HepG2 (cell line): ENCODE results near the gene SERHL2. TPM values are rescaled to one million over a fixed set of nuclear protein-coding genes. Genes with fewer than 3 reads are reported as not detected.
A peak's percentile ranks its signal among the peaks of the same experiment; 100 is the strongest.

Experiments
- AGO2 ChIP-seq: fragments of 200-400 bp; formaldehyde crosslinking; optimal IDR thresholded peaks from 2 replicates; pipeline ENCODE3; 2017; ENCODE audit warnings: mild to moderate bottlenecking, low read depth, low read length, moderate library complexity
- ARHGAP35 ChIP-seq: sonication (generic); formaldehyde crosslinking; IDR thresholded peaks from 2 replicates; pipeline ENCODE4 v1.9.0; 2022; ENCODE audit warnings: mild to moderate bottlenecking, inconsistent platforms, moderate library complexity, missing genetic modification reagents, borderline replicate concordance
- CBX2 ChIP-seq, 2 experiments: fragments of 200-600 bp in 1 of 2; sonication (generic); formaldehyde crosslinking in 1 of 2; IDR thresholded peaks; 2 replicates each; pipeline versions ENCODE4 v1.7.0 to v1.8.1; 2018 to 2022; ENCODE audit warnings: low read depth in 2 of 2, low read length in 1 of 2, mild to moderate bottlenecking in 1 of 2, missing genetic modification reagents in 1 of 2
- CEBPG ChIP-seq: IDR thresholded peaks from 2 replicates; pipeline ENCODE4 v1.6.1; 2016
- FOXK1 ChIP-seq: sonication (generic); formaldehyde crosslinking; IDR thresholded peaks from 2 replicates; pipeline ENCODE4 v1.4.0; 2020; ENCODE audit warnings: low read depth, missing genetic modification reagents, borderline replicate concordance
- FOXP4 ChIP-seq: sonication (generic); formaldehyde crosslinking; IDR thresholded peaks from 2 replicates; pipeline ENCODE4 v1.4.0; 2020; ENCODE audit warnings: missing genetic modification reagents
- KAT7 ChIP-seq: IDR thresholded peaks from 2 replicates; pipeline ENCODE4 v1.6.1; 2018; ENCODE audit warnings: borderline replicate concordance, missing compliant biosample characterization
- MED13 ChIP-seq: sonication (generic); formaldehyde crosslinking; IDR thresholded peaks from 2 replicates; pipeline ENCODE4 v1.5.0; 2020; ENCODE audit warnings: missing genetic modification reagents
- MXD4 ChIP-seq: IDR thresholded peaks from 2 replicates; pipeline ENCODE4 v1.6.1; 2016; ENCODE audit warnings: mild to moderate bottlenecking, missing biosample characterization, missing genetic modification reagents
- NFYB ChIP-seq: sonication (generic); formaldehyde crosslinking; IDR thresholded peaks from 2 replicates; pipeline ENCODE4 v1.4.0; 2020; ENCODE audit warnings: missing genetic modification reagents
- REXO4 ChIP-seq: sonication (generic); formaldehyde crosslinking; IDR thresholded peaks from 2 replicates; pipeline ENCODE4 v1.8.0; 2022; ENCODE audit warnings: missing genetic modification reagents, mild to moderate bottlenecking, borderline replicate concordance
- RXRB ChIP-seq: IDR thresholded peaks from 2 replicates; pipeline ENCODE4 v1.6.1; 2016; ENCODE audit warnings: borderline replicate concordance, missing genetic modification reagents, missing compliant biosample characterization
- ZBTB1 ChIP-seq: sonication (generic); formaldehyde crosslinking; IDR thresholded peaks from 2 replicates; pipeline ENCODE4 v1.4.0; 2020; ENCODE audit warnings: missing genetic modification reagents, borderline replicate concordance
- ZNF24 ChIP-seq: fragments of 450-650 bp; IDR thresholded peaks from 2 replicates; pipeline ENCODE4 v1.6.1; 2017; ENCODE audit warnings: antibody characterized with exemption, mild to moderate bottlenecking
- ZNF251 ChIP-seq: sonication (generic); formaldehyde crosslinking; IDR thresholded peaks from 2 replicates; pipeline ENCODE4 v1.9.0; 2021; ENCODE audit warnings: mild to moderate bottlenecking, missing genetic modification reagents
- ZNF577 ChIP-seq: sonication (generic); formaldehyde crosslinking; IDR thresholded peaks from 2 replicates; pipeline ENCODE4 v1.4.0; 2020; ENCODE audit warnings: mild to moderate bottlenecking, low read depth, missing genetic modification reagents, borderline replicate concordance
- ZNF605 ChIP-seq: sonication (generic); formaldehyde crosslinking; IDR thresholded peaks from 2 replicates; pipeline ENCODE4 v1.8.0; 2022; ENCODE audit warnings: mild to moderate bottlenecking, missing genetic modification reagents
- polyA plus RNA-seq, 8 experiments: library from polyadenylated mRNA; depleted of rRNA in 3 of 8; stranded (reverse) in 7 of 8; unstranded in 1 of 8; fragments of >200 nt; fragmentation: Illumina TruSeq in 4 of 8; extraction: Trizol in 4 of 8; gene quantifications; 2 replicates each; pipeline versions ENCODE4 v1.2.1 to v1.2.3, GENCODE V29; 2011 to 2016; ENCODE audit warnings: low read depth in 4 of 8, missing spikeins in 1 of 8, mixed read lengths in 1 of 8; ENCODE audit not compliant: insufficient read depth in 1 of 8
- total RNA-seq, 5 experiments: library from RNA; depleted of rRNA; stranded (reverse); fragments of >200 nt; fragmentation: Illumina TruSeq; extraction: Trizol; gene quantifications; 2 replicates each; pipeline ENCODE4 v1.2.3, GENCODE V29; 2016; ENCODE audit warnings: low read depth in 1 of 5
- TF ChIP-seq, protein P1 (sequence below): sonication (generic); formaldehyde crosslinking; IDR thresholded peaks from 2 replicates; pipeline ENCODE4 v1.4.0; 2020; ENCODE audit warnings: mild to moderate bottlenecking, low read depth, missing genetic modification reagents
- TF ChIP-seq, protein P2 (sequence below): sonication (generic); formaldehyde crosslinking; IDR thresholded peaks from 2 replicates; pipeline ENCODE4 v1.4.0; 2020; ENCODE audit warnings: missing genetic modification reagents, borderline replicate concordance
- TF ChIP-seq, protein P3 (sequence below): IDR thresholded peaks from 2 replicates; pipeline ENCODE4 v1.6.1; 2016; ENCODE audit warnings: low read depth, borderline replicate concordance
- TF ChIP-seq, protein P4 (sequence below): sonication (generic); formaldehyde crosslinking; IDR thresholded peaks from 2 replicates; pipeline ENCODE4 v1.8.1; 2022; ENCODE audit warnings: mild to moderate bottlenecking, missing genetic modification reagents

The SERHL2 gene
- total and polyA plus RNA-seq, 2 of the 13 experiments (the other 11 are each of a cell fraction or from before 2014, with no cell fraction given), result 1.0 to 1.8 TPM

- TF ChIP-seq, protein P1, sequence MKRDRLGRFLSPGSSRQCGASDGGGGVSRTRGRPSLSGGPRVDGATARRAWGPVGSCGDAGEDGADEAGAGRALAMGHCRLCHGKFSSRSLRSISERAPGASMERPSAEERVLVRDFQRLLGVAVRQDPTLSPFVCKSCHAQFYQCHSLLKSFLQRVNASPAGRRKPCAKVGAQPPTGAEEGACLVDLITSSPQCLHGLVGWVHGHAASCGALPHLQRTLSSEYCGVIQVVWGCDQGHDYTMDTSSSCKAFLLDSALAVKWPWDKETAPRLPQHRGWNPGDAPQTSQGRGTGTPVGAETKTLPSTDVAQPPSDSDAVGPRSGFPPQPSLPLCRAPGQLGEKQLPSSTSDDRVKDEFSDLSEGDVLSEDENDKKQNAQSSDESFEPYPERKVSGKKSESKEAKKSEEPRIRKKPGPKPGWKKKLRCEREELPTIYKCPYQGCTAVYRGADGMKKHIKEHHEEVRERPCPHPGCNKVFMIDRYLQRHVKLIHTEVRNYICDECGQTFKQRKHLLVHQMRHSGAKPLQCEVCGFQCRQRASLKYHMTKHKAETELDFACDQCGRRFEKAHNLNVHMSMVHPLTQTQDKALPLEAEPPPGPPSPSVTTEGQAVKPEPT (CRISPR knock-in tag), result no peak
- TF ChIP-seq, protein P2, sequence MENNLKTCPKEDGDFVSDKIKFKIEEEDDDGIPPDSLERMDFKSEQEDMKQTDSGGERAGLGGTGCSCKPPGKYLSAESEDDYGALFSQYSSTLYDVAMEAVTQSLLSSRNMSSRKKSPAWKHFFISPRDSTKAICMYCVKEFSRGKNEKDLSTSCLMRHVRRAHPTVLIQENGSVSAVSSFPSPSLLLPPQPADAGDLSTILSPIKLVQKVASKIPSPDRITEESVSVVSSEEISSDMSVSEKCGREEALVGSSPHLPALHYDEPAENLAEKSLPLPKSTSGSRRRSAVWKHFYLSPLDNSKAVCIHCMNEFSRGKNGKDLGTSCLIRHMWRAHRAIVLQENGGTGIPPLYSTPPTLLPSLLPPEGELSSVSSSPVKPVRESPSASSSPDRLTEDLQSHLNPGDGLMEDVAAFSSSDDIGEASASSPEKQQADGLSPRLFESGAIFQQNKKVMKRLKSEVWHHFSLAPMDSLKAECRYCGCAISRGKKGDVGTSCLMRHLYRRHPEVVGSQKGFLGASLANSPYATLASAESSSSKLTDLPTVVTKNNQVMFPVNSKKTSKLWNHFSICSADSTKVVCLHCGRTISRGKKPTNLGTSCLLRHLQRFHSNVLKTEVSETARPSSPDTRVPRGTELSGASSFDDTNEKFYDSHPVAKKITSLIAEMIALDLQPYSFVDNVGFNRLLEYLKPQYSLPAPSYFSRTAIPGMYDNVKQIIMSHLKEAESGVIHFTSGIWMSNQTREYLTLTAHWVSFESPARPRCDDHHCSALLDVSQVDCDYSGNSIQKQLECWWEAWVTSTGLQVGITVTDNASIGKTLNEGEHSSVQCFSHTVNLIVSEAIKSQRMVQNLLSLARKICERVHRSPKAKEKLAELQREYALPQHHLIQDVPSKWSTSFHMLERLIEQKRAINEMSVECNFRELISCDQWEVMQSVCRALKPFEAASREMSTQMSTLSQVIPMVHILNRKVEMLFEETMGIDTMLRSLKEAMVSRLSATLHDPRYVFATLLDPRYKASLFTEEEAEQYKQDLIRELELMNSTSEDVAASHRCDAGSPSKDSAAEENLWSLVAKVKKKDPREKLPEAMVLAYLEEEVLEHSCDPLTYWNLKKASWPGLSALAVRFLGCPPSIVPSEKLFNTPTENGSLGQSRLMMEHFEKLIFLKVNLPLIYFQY, result no peak
- TF ChIP-seq FOXP4 (no peak), ARHGAP35 (CRISPR knock-in tag) (no peak), ZNF577 (no peak), NFYB (CRISPR knock-in tag) (no peak), KAT7 (no peak), MXD4 (CRISPR knock-in tag) (no peak), RXRB (peak; percentile 41; the same call in 1 of the 2 replicates), FOXK1 (CRISPR knock-in tag) (no peak), ZBTB1 (CRISPR knock-in tag) (no peak), CEBPG (0 out of 2 replicates have a peak, but pooled peaks have one; percentile 7), ZNF24 (no peak), MED13 (CRISPR knock-in tag) (no peak), ZNF605 (0 out of 2 replicates have a peak, but pooled peaks have one; percentile 22), AGO2 (no peak), ZNF251 (CRISPR knock-in tag) (no peak), REXO4 (no peak), CBX2 (IDR thresholded peaks at IDR 0.05; ENCODE audit: low read depth, low read length) (no peak), CBX2 (CRISPR knock-in tag; IDR thresholded peaks at IDR 0.05; ENCODE audit: low read depth) (no peak)
- TF ChIP-seq, protein P3, sequence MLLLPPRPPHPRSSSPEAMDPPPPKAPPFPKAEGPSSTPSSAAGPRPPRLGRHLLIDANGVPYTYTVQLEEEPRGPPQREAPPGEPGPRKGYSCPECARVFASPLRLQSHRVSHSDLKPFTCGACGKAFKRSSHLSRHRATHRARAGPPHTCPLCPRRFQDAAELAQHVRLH (CRISPR knock-in tag), result 0 out of 2 replicates have a peak, but pooled peaks have one; percentile 37
- TF ChIP-seq, protein P4, sequence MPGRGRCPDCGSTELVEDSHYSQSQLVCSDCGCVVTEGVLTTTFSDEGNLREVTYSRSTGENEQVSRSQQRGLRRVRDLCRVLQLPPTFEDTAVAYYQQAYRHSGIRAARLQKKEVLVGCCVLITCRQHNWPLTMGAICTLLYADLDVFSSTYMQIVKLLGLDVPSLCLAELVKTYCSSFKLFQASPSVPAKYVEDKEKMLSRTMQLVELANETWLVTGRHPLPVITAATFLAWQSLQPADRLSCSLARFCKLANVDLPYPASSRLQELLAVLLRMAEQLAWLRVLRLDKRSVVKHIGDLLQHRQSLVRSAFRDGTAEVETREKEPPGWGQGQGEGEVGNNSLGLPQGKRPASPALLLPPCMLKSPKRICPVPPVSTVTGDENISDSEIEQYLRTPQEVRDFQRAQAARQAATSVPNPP, result no peak
These were observed 17.6 kb upstream of the SERHL2 start (continued) for GRCh38 chr22:42536166-42536565.
